Stimulated activated CD8-positive, alpha-beta memory T cell treated with anti-CD3 and anti-CD28 coated beads, Interleukin-7, amount 100 ng/mL, for 1 hour (primary cell): ENCODE measurements around the gene GLS2.
A peak's percentile ranks its signal among the peaks of the same experiment; 100 is the strongest.
"Not testable (repeated sequence)": the region's sequence is repeated elsewhere in the genome, so short reads cannot be mapped to it uniquely, and the experiment has no call there.

ENCODE experiments used
- DNase-seq, 2 donors: peaks; one replicate each; pipeline ENCODE4 v3.0.0-alpha.2; 2020; ENCODE audit warnings: low read depth in 2 of 2

GLS2 gene

DNA sequence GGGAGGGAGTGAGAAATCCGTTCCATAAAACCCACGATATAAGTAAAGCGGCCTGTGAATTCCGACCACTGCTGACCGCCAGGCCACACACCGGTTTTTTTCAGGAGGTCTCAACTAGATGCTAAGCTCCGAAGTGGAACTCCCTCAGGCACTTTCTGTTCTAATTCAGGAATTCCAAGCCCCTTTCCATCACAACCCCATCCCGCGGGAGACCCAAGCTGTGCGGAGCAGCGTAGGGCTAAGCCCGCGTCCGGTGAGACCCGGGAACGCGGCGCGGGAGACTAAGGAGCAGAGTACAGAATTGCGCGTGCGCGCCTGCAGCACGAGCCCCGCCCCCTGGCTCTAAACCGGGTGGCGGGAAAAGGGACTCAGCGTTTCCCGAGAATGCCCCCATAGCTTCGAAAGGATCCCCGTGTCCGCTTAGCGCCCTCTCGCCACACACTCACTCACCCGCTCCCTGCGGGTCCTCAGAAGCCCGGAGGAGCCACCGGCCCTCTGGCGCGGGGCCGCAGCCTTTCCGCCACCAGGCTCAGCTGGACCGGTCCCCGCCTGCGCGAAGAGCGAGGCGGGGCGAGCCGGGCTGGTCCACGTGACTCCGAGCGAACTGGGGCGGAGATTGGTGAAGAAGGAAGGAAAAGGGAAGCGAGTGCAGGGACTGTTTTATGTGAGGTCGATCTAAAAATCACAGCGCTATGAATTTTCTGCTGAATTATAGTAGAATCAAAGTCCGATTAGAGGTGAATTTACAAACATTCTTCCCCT is 38.9 kb downstream of the GLS2 start, which contains the start of gene TIMELESS:
TSS of gene TIMELESS (minus strand) at position 567 of the 762 bp plus-strand sequence. CDS start 15,256 bp downstream, outside the sequence.
- DNase-seq, result peak; percentile 62 to 67

DNA sequence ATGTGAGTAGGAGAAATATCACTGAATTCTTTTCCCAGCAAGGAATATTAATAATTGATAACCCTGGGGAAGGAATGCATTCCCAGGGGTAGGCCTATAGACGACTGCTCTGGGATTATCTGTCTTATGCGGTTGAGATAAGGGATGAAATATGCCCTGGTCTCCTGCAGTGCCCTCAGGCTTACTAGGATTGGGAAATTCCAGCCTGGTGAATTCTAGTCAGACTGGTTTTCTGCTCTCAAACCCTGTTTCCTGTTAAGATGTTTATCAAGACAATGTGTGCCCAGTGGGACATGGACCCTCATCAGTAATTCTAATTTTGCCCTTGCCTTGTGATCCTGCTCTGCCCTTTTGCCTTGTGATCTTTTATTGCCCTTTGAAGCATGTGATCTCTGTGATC is 44.8 kb downstream of the GLS2 start:
- DNase-seq, result not testable (repeated sequence)

DNA sequence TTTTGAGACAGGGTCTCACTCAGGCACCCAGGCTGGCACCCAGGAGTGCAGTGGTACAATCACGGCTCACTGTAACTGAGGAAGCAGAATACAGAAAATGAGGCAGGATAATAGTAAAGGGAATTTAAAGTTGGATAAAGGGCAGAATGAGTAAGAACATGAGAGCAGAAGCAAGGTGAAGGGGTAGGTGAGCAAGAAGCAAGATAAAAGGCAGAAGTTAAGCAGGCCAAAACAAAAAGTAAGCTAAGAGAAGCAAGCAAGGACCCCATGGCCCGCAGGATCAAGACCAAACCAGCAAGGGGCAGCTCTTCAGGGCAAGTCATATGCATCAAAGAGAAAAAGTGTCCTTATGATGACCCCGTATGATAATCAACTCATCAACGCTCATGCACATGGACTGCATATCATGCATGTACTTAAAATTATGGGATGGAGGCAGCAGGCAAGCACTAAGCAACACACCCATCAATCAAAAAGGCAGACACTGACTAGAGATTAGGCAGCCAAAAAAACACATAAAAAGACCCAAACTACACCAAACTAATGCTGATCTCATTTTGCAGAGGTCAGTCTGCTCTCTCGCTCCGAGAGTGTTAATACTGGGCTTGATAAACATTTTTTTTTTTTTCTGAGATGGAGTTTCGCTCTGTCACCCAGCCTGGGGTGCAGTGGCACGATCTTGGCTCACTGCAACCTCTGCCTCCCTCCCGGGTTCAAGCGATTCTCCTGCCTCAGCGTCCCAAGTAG is 50.4 kb downstream of the GLS2 start:
- DNase-seq, result no peak

DNA sequence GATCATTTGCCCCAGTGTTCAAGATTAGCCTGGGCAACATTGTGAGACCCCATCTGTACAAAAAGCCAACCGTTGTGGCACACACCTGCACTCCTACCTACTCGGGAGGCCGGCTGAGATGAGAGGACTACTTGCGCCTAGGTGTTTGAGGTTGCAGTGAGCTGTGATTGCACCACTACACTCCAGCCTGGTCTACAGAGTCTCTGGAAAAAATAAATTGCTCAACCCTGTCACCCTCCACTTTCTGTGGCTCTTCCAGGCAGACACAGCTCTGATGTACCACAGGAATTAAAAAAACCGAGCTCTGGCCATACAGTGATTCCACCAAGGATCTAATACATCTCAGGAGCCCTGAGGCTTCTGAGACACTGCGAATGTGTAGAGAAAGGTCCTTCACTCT is 53.1 kb downstream of the GLS2 start:
- no peak for DNase-seq

DNA sequence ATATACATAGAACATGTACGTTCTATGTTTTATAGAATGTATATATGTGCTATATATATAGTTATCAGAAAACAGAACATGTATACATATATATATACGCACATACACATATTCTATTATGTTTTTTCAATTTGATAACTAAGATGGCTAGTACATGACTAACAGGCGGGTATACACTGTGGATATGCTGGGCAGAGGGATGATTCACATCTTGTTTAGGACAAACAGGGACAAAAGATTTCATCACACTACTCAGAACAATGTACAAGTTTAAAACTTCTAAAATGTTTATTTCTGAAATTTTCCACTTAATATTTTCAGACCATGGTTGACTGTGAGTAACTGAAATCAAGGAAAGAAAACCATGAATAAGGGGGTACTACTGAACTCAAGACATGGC is 56.1 kb downstream of the GLS2 start:
- no peak for DNase-seq

DNA sequence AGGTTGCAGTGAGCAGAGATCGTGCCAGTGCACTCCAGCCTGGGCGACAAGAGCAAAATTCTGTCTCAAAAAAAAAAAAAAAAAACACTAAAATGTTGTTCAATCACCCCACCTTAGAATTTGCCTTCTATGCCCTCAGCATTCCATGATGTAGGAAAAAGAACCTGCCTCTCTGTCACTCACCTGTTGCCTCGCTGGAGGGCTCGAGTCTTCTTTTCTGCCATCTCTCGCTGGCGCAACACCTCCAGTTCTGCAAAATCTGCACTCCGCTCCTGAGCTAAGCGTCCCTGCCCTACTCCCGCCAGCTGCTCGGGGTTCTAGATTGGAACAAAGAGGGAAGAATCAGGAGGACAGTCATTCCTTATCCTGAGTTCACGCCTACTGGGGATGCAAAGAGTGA is 56.7 kb downstream of the GLS2 start:
- no peak for DNase-seq

DNA sequence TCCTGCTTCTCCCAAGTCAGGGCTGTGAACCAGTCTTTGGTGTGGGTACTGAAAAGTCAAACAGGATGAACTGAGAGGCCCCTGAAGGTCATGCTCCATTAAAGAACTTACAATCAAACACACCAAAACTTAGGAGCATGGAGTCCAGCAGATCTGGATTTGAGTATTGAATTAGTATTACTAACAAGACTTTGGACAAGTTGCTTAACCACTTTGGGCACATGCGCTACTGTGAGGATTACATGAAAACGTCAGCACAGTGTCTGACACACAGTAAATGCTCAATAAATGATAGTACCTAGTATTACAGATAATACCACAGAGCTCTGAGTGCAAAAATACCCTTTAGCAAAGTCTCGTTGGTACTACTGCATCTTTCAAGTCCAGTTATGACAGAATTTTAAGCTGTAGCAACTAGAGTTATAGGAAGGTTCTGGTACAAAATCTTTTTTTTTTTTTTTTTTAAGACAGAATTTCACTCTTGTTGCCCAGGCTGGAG is 62.0 kb downstream of the GLS2 start:
- no peak for DNase-seq

DNA sequence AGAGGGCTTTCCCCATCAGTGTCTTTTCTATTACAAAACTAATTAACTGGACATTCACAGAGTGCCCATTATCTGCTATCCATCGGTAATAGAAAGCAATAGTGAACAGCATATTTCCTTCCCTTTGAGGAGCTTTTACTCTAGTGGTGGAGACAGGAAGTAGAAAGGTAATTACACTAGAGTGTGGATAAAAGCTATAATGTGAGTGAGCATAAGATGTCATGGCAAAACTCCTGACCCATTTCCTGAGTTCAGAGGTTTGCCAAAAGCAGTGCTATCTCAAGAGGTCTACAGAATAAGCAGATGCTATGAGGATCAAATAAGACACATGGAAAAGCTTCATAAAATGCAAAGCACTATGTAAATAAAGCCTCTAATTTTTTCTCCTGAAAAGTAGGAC is 62.8 kb downstream of the GLS2 start:
- no peak for DNase-seq
